HG03439 (cell line): ENCODE measurements around the gene CEP170.

ENCODE experiments used
- ATAC-seq: cut with Tn5 transposase; IDR thresholded peaks from one replicate; pipeline ENCODE4 v1.9.1; 2021; ENCODE audit warnings: mild to moderate bottlenecking, moderate library complexity; ENCODE audit not compliant: unreplicated experiment

CEP170 gene

GRCh38 chr1:243254927-243255790 is at the start of gene CEP170:
Gene CEP170 (minus strand): TSS chr1:243255281. CDS start chr1:243225280, 30,001 bp downstream.
- peak; percentile 56 for ATAC-seq

GRCh38 chr1:243301059-243301458 is 46.0 kb upstream of the CEP170 start:
- ATAC-seq: no peak

GRCh38 chr1:243299069-243299468 is 44.0 kb upstream of the CEP170 start:
- ATAC-seq: no peak

GRCh38 chr1:243294723-243295121 is 39.6 kb upstream of the CEP170 start:
- no peak for ATAC-seq

GRCh38 chr1:243293941-243294722 is 39.1 kb upstream of the CEP170 start:
- ATAC-seq: no peak

GRCh38 chr1:243292117-243292516 is 37.0 kb upstream of the CEP170 start:
- no peak for ATAC-seq

- no peak for ATAC-seq
Observed at GRCh38 chr1:243291292-243291691, 36.2 kb upstream of the CEP170 start.

GRCh38 chr1:243288062-243288461 is 33.0 kb upstream of the CEP170 start:
- no peak for ATAC-seq

- ATAC-seq: peak; percentile 81
Observed at GRCh38 chr1:243287652-243288051, 32.6 kb upstream of the CEP170 start.

GRCh38 chr1:243287123-243287460 is 32.0 kb upstream of the CEP170 start:
- ATAC-seq: no peak

- ATAC-seq: no peak
Observed at GRCh38 chr1:243286409-243287122, 31.5 kb upstream of the CEP170 start.

- ATAC-seq: no peak
Observed at GRCh38 chr1:243281672-243282071, 26.6 kb upstream of the CEP170 start.

GRCh38 chr1:243280571-243281129 is 25.6 kb upstream of the CEP170 start:
- no peak for ATAC-seq

GRCh38 chr1:243275316-243275715 is 20.2 kb upstream of the CEP170 start:
- ATAC-seq: no peak

- ATAC-seq: no peak
Observed at GRCh38 chr1:243273945-243274344, 18.9 kb upstream of the CEP170 start.

GRCh38 chr1:243273506-243273905 is 18.4 kb upstream of the CEP170 start:
- ATAC-seq: no peak

GRCh38 chr1:243272401-243272800 is 17.3 kb upstream of the CEP170 start:
- ATAC-seq: no peak

- no peak for ATAC-seq
Observed at GRCh38 chr1:243271996-243272395, 16.9 kb upstream of the CEP170 start.

GRCh38 chr1:243270097-243270864 is 15.2 kb upstream of the CEP170 start:
- ATAC-seq: no peak

GRCh38 chr1:243269461-243269801 is 14.3 kb upstream of the CEP170 start:
- no peak for ATAC-seq
